ENCODE results near the gene BARHL1.
A peak's percentile ranks its signal among the peaks of the same experiment; 100 is the strongest.

The BARHL1 gene

DNA sequence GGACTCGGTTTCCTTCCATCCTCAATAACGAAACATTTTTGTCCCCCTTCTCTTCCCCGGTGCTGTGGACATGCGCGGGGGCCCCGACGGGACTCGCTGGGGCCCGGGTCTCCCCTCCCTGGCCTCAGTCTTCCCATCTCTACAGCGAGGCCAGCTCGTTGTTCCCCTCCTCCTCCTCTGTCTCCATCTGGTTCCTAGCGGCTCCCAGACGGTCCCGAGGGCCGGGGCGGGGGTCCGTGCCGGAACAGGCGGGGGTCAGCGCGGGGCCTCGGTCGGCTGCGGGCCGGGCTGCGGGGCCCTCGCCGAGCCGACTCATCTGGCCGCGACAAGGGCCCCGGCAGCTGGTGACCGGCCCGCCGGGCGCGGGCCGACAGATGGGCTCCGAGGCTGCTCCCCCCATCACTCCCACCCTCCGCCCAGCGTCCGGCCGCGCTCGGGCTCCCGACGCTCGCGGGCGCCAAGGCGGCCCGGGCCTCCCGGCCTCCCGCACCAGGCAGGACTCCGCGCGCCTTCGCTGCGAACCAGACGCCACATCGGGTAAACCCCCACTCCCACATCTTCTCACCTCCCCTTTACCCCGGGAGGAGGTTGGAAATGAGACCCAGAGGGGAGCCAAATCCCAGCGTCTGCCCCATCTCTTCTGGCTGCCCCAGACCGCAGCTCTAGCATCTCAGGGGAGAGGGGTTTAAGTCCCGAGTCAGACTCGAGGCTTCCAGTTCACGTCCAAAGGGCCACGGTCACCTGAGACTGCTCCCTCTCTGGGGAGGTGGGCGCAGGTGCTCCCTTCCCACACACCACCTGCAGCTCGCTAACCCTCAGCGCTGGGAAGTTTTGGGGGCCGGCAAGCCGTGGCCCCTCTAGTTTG, 8.1 kb downstream of the BARHL1 start:
- Histone ChIP-seq H3K4me3 (peak overlapping the region; percentile 18), H3K27ac (no peak overlapping the region)
- TF ChIP-seq, protein P1, sequence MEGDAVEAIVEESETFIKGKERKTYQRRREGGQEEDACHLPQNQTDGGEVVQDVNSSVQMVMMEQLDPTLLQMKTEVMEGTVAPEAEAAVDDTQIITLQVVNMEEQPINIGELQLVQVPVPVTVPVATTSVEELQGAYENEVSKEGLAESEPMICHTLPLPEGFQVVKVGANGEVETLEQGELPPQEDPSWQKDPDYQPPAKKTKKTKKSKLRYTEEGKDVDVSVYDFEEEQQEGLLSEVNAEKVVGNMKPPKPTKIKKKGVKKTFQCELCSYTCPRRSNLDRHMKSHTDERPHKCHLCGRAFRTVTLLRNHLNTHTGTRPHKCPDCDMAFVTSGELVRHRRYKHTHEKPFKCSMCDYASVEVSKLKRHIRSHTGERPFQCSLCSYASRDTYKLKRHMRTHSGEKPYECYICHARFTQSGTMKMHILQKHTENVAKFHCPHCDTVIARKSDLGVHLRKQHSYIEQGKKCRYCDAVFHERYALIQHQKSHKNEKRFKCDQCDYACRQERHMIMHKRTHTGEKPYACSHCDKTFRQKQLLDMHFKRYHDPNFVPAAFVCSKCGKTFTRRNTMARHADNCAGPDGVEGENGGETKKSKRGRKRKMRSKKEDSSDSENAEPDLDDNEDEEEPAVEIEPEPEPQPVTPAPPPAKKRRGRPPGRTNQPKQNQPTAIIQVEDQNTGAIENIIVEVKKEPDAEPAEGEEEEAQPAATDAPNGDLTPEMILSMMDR (IDR thresholded peaks at IDR 0.05), result no peak
- DNase-seq (ENCODE audit: low spot score), result no peak

DNA sequence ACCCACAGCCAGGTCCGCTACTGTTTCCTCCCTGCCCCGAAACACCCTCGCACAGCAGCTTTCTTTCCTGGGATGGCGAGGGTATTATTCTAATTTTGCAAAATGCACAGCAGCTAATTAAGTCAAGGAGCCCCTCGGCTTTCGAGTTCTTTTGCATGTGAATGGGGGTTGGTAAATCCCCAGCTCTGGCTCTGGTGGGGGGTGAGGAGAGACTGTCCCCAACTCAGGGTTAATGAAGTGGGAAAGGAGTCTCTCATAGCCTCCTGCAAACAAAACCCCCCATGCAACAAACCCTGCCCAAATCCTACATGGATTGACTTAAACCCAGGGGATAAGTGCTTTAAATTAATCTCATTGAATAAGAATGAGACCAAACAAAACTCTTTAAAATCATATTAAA, 8.8 kb downstream of the BARHL1 start:
- TF ChIP-seq, protein P1 (IDR thresholded peaks at IDR 0.05), result no peak
- no peak overlapping the region for H3K27ac ChIP-seq
- H3K4me3 ChIP-seq, result no peak overlapping the region
- DNase-seq (ENCODE audit: low spot score), result no peak

DNA sequence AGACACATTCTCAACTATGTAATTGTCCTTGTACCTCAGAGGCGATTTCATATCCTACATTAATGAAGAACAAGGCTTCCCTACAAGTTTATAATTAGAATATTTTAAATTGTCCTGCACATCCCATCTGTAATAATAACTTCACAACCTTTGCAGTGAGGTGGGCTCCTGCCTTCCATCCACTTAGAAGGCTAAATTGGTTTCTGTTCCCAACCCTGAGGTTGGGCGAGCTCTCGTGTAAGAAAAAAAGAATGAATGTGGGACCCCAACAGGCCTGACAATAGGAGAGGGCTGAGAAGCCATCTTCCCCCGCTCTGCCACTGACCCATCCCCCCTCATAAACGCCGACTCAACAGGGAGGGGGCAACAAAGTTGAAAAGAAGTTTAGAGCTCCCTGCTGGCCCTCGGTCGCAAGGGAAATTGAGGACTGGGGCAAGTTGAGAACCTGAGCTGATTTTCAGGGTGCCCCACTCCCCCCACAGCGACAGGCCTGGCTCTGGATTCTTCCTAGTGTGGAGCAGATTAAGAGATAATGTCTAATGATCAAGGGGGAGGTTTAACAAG, 9.4 kb downstream of the BARHL1 start:
- Histone ChIP-seq H3K27ac (no peak overlapping the region), H3K4me3 (no peak overlapping the region)
- TF ChIP-seq, protein P1 (IDR thresholded peaks at IDR 0.05), result no peak
- DNase-seq (ENCODE audit: low spot score), result no peak

DNA sequence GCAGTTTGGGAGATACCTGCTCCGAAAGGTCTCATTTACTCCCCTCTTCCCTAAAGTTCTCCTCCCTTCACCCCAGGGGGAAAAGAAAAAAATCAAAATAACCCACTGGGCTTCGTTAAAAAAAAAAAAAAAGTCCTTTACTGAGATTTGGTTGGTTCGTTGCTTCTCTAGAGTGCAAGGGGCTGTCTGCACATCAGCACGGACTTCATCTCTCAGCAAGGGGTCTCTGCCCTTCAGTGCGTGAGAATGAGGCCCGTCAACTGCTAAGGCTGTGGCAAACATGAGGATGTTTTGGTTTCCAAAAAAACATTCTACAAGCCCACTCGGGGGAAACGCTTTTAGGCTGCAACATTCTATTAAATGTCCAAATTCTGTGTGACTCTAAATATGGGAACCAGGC, 10.0 kb downstream of the BARHL1 start:
- Histone ChIP-seq H3K27ac (no peak overlapping the region), H3K4me3 (no peak overlapping the region)
- no peak for DNase-seq (ENCODE audit: low spot score)
- TF ChIP-seq, protein P1 (IDR thresholded peaks at IDR 0.05), result no peak

DNA sequence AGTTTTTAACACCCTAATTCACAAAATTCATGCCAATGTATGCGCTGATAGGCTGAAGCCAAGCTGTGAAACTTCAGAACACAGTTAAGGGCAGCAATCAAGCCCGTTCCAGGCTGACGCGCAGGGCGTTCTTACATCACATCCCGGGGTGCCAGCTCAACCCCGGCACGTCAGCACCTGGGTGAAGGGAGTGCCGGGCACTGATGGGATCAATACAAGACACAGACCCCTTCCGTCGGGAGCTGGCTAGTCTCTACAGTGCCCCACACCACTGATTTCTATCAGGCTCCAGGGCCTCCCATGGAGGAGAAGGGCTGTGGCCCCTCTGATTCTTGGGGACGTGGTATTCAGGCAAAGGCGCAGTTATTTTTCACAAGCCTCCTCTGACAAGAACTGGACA, 12.0 kb downstream of the BARHL1 start:
- TF ChIP-seq, protein P1 (IDR thresholded peaks at IDR 0.05), result no peak
- Histone ChIP-seq H3K4me3 (no peak overlapping the region), H3K27ac (no peak overlapping the region)
- no peak for DNase-seq (ENCODE audit: low spot score)

DNA sequence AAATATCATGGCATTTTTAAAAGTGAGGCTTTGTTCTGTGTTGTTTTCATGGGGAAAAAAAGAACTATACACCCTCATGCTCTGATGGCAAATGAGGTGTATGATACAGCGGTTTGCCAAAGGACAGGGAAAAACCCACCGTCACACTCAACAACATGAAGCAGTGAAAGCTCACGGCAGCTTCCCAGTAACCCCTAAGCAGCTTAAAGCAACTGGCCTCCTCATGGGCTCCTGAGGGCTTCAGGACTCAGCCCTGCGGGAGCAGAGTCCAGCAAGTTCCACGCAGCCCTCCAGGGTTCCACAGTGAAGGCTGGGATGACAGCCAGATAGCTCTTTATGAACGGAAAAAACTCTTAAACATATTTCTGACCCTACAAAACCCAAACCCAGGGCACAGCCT, 12.9 kb downstream of the BARHL1 start:
- TF ChIP-seq, protein P1 (IDR thresholded peaks at IDR 0.05), result no peak
- no peak overlapping the region for H3K4me3 ChIP-seq
- DNase-seq (ENCODE audit: low spot score), result no peak
- no peak overlapping the region for H3K27ac ChIP-seq

DNA sequence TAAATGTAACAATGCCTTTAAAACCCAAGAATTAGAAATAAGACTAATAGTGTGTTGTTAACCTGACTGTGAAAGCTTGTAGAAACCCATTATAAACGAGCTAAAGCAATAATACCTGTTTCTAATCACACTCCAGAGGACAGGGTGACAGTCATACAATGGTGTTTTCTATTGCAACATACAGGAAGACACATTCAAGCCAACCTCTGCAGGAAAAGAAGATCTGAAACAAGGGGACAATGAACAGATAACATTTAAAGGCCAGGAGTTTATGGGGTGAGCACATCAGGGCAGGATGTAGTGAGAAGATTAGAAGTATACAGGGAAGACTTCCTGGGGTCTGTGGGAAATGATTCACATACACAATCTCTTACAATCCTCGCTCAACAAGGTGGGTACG, 13.8 kb downstream of the BARHL1 start:
- TF ChIP-seq, protein P1 (IDR thresholded peaks at IDR 0.05), result no peak
- no peak overlapping the region for H3K4me3 ChIP-seq
- DNase-seq (ENCODE audit: low spot score), result no peak
- H3K27ac ChIP-seq, result no peak overlapping the region

Measured in coronary artery (tissue), 2 donors.